ENCODE data around the gene APMAP.
"Not testable (repeated sequence)": the region's sequence is repeated elsewhere in the genome, so short reads cannot be mapped to it uniquely, and the experiment has no call there.

The APMAP gene

GRCh38 chr20:25006431-25007167, 14.0 kb upstream of the APMAP start:
- DNase-seq: no peak

- no peak for DNase-seq
Measured at GRCh38 chr20:25005661-25006060, 13.1 kb upstream of the APMAP start.

GRCh38 chr20:25005220-25005619, 12.7 kb upstream of the APMAP start:
- no peak for DNase-seq

- DNase-seq: no peak
Measured at GRCh38 chr20:25003002-25003401, 10.5 kb upstream of the APMAP start.

GRCh38 chr20:25001323-25001722, 8.8 kb upstream of the APMAP start:
- DNase-seq: not testable (repeated sequence)

- DNase-seq: no peak
Measured at GRCh38 chr20:25000268-25000801, 7.8 kb upstream of the APMAP start.

- DNase-seq: no peak
Measured at GRCh38 chr20:24999568-24999967, 7.0 kb upstream of the APMAP start.

- DNase-seq: no peak
Measured at GRCh38 chr20:24998631-24999445, 6.3 kb upstream of the APMAP start.

- DNase-seq: no peak
Measured at GRCh38 chr20:24998121-24998520, 5.6 kb upstream of the APMAP start.

- DNase-seq: no peak
Measured at GRCh38 chr20:24996449-24997377, 4.2 kb upstream of the APMAP start.

- no peak for DNase-seq
Measured at GRCh38 chr20:24995741-24996448, 3.3 kb upstream of the APMAP start.

GRCh38 chr20:24994470-24995368, 2.2 kb upstream of the APMAP start:
- peak; percentile 48 to 93 for DNase-seq

- no peak for DNase-seq
Measured at GRCh38 chr20:24994186-24994465, 1.6 kb upstream of the APMAP start.

- peak in 1 of 2 donors; percentile 23 for DNase-seq
Measured at GRCh38 chr20:24993337-24994185, 1.0 kb upstream of the APMAP start.

- peak in 1 of 2 donors; percentile 12 for DNase-seq
Measured at GRCh38 chr20:24991897-24992486, 559 bp downstream of the APMAP start.

GRCh38 chr20:24990810-24991252, 1.7 kb downstream of the APMAP start:
- no peak for DNase-seq

- DNase-seq: no peak
Measured at GRCh38 chr20:24989162-24989561, 3.4 kb downstream of the APMAP start.

GRCh38 chr20:24987873-24988835, 4.4 kb downstream of the APMAP start:
- DNase-seq: no peak

GRCh38 chr20:24987244-24987643, 5.3 kb downstream of the APMAP start:
- DNase-seq: no peak
